H9 (cell line): Measurements from ENCODE around the gene CASP5. TPM values are rescaled to one million over a fixed set of nuclear protein-coding genes. Genes with fewer than 3 reads are reported as not detected.
"Not testable (repeated sequence)": the region's sequence is repeated elsewhere in the genome, so short reads cannot be mapped to it uniquely, and the experiment has no call there.

Experiments
- DNase-seq: peaks from one replicate; pipeline ENCODE4 v3.0.0-alpha.2; 2017
- H2AFZ ChIP-seq: one replicate; pipeline ENCODE4 v1.6.1; 2013; ENCODE audit warnings: mild to moderate bottlenecking, low read length, control low read depth, moderate library complexity
- H2AK5ac ChIP-seq: 2 replicates; pipeline ENCODE4 v1.6.1; 2013; ENCODE audit warnings: low read length, control low read depth, mixed read lengths; ENCODE audit not compliant: insufficient read length
- H2BK120ac ChIP-seq: one replicate; pipeline ENCODE4 v1.6.1; 2013; ENCODE audit warnings: low read depth, mild to moderate bottlenecking, low read length, control low read depth, inconsistent platforms; ENCODE audit not compliant: poor library complexity, severe bottlenecking
- H2BK12ac ChIP-seq: 2 replicates; pipeline ENCODE4 v1.6.1; 2013; ENCODE audit warnings: low read length, control low read depth, mixed read lengths, low read depth; ENCODE audit not compliant: insufficient read length
- H2BK15ac ChIP-seq: 2 replicates; pipeline ENCODE4 v1.6.1; 2013; ENCODE audit warnings: low read depth, low read length, control low read depth
- H2BK20ac ChIP-seq: one replicate; pipeline ENCODE4 v1.6.1; 2013; ENCODE audit warnings: low read depth, mild to moderate bottlenecking, low read length, control low read depth, inconsistent platforms; ENCODE audit not compliant: poor library complexity, severe bottlenecking
- H2BK5ac ChIP-seq: 2 replicates; pipeline ENCODE4 v1.6.1; 2013; ENCODE audit warnings: low read length, control low read depth, mixed read lengths; ENCODE audit not compliant: insufficient read length
- H3K14ac ChIP-seq: 2 replicates; pipeline ENCODE4 v1.6.1; 2013; ENCODE audit warnings: low read length, control low read depth; ENCODE audit not compliant: insufficient read depth
- H3K18ac ChIP-seq: 2 replicates; pipeline ENCODE4 v1.6.1; 2013; ENCODE audit warnings: low read depth, mild to moderate bottlenecking, mixed read lengths, low read length, control low read depth; ENCODE audit not compliant: insufficient read length
- H3K23ac ChIP-seq: 2 replicates; pipeline ENCODE4 v1.6.1; 2013; ENCODE audit warnings: low read length, control low read depth, mixed read lengths, low read depth; ENCODE audit not compliant: insufficient read length
- H3K23me2 ChIP-seq: 2 replicates; pipeline ENCODE4 v1.6.1; 2013; ENCODE audit warnings: low read depth, mild to moderate bottlenecking, mixed read lengths, low read length, control low read depth; ENCODE audit not compliant: insufficient read length, poor library complexity, severe bottlenecking
- H3K27ac ChIP-seq: 2 replicates; pipeline ENCODE4 v1.5.1; 2013; ENCODE audit warnings: low read length, control low read depth, mixed read lengths, low read depth; ENCODE audit not compliant: insufficient read length
- H3K27me3 ChIP-seq: 2 replicates; pipeline ENCODE4 v1.6.1; 2013; ENCODE audit warnings: low read length, control low read depth, inconsistent platforms; ENCODE audit not compliant: insufficient read depth
- H3K4ac ChIP-seq: 2 replicates; pipeline ENCODE4 v1.6.1; 2013; ENCODE audit warnings: low read depth, mild to moderate bottlenecking, control low read depth, inconsistent platforms, low read length, moderate library complexity
- H3K4me1 ChIP-seq: 2 replicates; pipeline ENCODE4 v1.6.1; 2013; ENCODE audit warnings: low read length, control low read depth, inconsistent platforms; ENCODE audit not compliant: insufficient read depth
- H3K4me2 ChIP-seq: 2 replicates; pipeline ENCODE4 v1.6.1; 2013; ENCODE audit warnings: low read length, control low read depth, mixed read lengths; ENCODE audit not compliant: insufficient read length, insufficient read depth
- H3K56ac ChIP-seq: 2 replicates; pipeline ENCODE4 v1.6.1; 2013; ENCODE audit warnings: low read depth, mild to moderate bottlenecking, mixed read lengths, low read length, control low read depth; ENCODE audit not compliant: insufficient read length
- H3K79me1 ChIP-seq: 2 replicates; pipeline ENCODE4 v1.6.1; 2013; ENCODE audit warnings: low read depth, mild to moderate bottlenecking, moderate library complexity, low read length, control low read depth, inconsistent platforms; ENCODE audit not compliant: insufficient read depth, poor library complexity, severe bottlenecking
- H3K79me2 ChIP-seq: 2 replicates; pipeline ENCODE4 v1.6.1; 2013; ENCODE audit warnings: low read length, control low read depth, inconsistent platforms; ENCODE audit not compliant: insufficient read depth
- H3K9ac ChIP-seq: 2 replicates; pipeline ENCODE4 v1.6.1; 2013; ENCODE audit warnings: low read length, control low read depth, mixed read lengths; ENCODE audit not compliant: insufficient read length; ENCODE audit errors: extremely low read depth
- H3K9me3 ChIP-seq: one replicate; pipeline ENCODE4 v1.6.1; 2013; ENCODE audit warnings: low read depth, low read length, inconsistent platforms; ENCODE audit not compliant: control insufficient read depth
- H3T11ph ChIP-seq: one replicate; pipeline ENCODE4 v1.6.1; 2013; ENCODE audit warnings: mild to moderate bottlenecking, low read length, control low read depth, inconsistent platforms
- H4K20me1 ChIP-seq: one replicate; pipeline ENCODE4 v1.6.1; 2013; ENCODE audit not compliant: control insufficient read depth, insufficient read length, insufficient read depth
- H4K5ac ChIP-seq: 2 replicates; pipeline ENCODE4 v1.6.1; 2013; ENCODE audit warnings: low read depth, mild to moderate bottlenecking, mixed read lengths, low read length, control low read depth; ENCODE audit not compliant: insufficient read length
- H4K8ac ChIP-seq: replicated peaks from 2 replicates; pipeline ENCODE4 v1.6.1; 2013; ENCODE audit warnings: low read length, control low read depth, mixed read lengths, low read depth; ENCODE audit not compliant: insufficient read length
- H4K91ac ChIP-seq: 2 replicates; pipeline ENCODE4 v1.6.1; 2013; ENCODE audit warnings: low read depth, mild to moderate bottlenecking, moderate library complexity, mixed read lengths, low read length, control low read depth; ENCODE audit not compliant: insufficient read length
- H3K27ac Mint-ChIP-seq, 3 experiments: 2 replicates in 2 of 3; 3 replicates in 1 of 3; pipeline ENCODE4 v1.8.0; 2020 to 2021; ENCODE audit warnings: mixed read lengths in 3 of 3, mild to moderate bottlenecking in 1 of 3, moderate library complexity in 1 of 3
- H3K27me3 Mint-ChIP-seq: 2 replicates; pipeline ENCODE4 v1.8.0; 2021; ENCODE audit warnings: low read depth, mild to moderate bottlenecking, moderate library complexity, mixed read lengths
- H3K36me3 Mint-ChIP-seq, 3 experiments: 2 replicates in 2 of 3; 3 replicates in 1 of 3; pipeline ENCODE4 v1.8.0; 2020 to 2021; ENCODE audit warnings: low read depth in 3 of 3, mixed read lengths in 3 of 3; ENCODE audit not compliant: insufficient read depth in 1 of 3
- H3K4me1 Mint-ChIP-seq, 2 experiments: 2 replicates each; pipeline ENCODE4 v1.8.0; 2020; ENCODE audit warnings: mixed read lengths in 2 of 2
- H3K4me3 Mint-ChIP-seq, 2 experiments: 2 replicates in 1 of 2; 3 replicates in 1 of 2; pipeline ENCODE4 v1.8.0; 2020 to 2021; ENCODE audit warnings: mild to moderate bottlenecking in 2 of 2, mixed read lengths in 2 of 2, moderate library complexity in 1 of 2
- H3K9me3 Mint-ChIP-seq, 2 experiments: 2 replicates in 1 of 2; 3 replicates in 1 of 2; pipeline ENCODE4 v1.8.0; 2020; ENCODE audit warnings: mild to moderate bottlenecking in 2 of 2, mixed read lengths in 2 of 2, moderate library complexity in 1 of 2
- CTCF ChIP-seq: fragments of 200-600 bp; sonication (generic); conservative IDR thresholded peaks from 3 replicates; pipeline ENCODE4 v1.8.0; 2021; ENCODE audit warnings: antibody characterized with exemption, mild to moderate bottlenecking
- WGBS: extraction: QIAGEN DNeasy Blood & Tissue Kit; methylation state at CpG from one replicate; pipeline ENCODE4 v1.1.7; 2013; ENCODE audit warnings: missing lambda C conversion rate, low lambda C conversion rate, mixed read lengths; ENCODE audit not compliant: insufficient read length; ENCODE audit errors: extremely low coverage; 5-methylcytosine and 5-hydroxymethylcytosine counted together
- long read RNA-seq: library from polyadenylated mRNA; unstranded; transcript quantifications from one replicate; pipeline ENCODE4 v2.0.0, GENCODE V29; 2020
- total RNA-seq: library from RNA; stranded (reverse); gene quantifications from 2 replicates; pipeline ENCODE4 v1.2.1, GENCODE V29; 2021

The CASP5 gene
- total RNA-seq, result not detected in 2 replicates
- long read RNA-seq, result 0 reads

- H3K9me3 Mint-ChIP-seq, result peaks cover 3 to 5% of the 10 kb centered on the region in 2 experiments; a peak in 3 of 5 replicates
- no peak within 1 kb of the TSS for H2AFZ ChIP-seq
- no peaks in the 10 kb centered on the region for H4K20me1 ChIP-seq
These were observed at the start of gene CASP5 for GRCh38 chr11:105023003-105023402. Gene CASP5, minus strand, starts transcription at chr11:105023168. Its CDS starts 32 bp downstream, at chr11:105023136.

GRCh38 chr11:105072080-105072479, 49.1 kb upstream of the CASP5 start:
- not testable (repeated sequence) for H3K4ac ChIP-seq, H2AFZ ChIP-seq, H4K91ac ChIP-seq, H3K27me3 ChIP-seq, H2BK15ac ChIP-seq, H3K9me3 ChIP-seq, H2BK120ac ChIP-seq, H3K23me2 ChIP-seq, H4K20me1 ChIP-seq, H3K4me1 ChIP-seq, H3K4me1 Mint-ChIP-seq, H3K56ac ChIP-seq, H2BK12ac ChIP-seq, H3K9ac ChIP-seq, H3K27ac Mint-ChIP-seq, H3K9me3 Mint-ChIP-seq, H3K36me3 Mint-ChIP-seq, H3K79me2 ChIP-seq, H4K5ac ChIP-seq, H2BK5ac ChIP-seq, H3K4me3 Mint-ChIP-seq, H3K79me1 ChIP-seq, H3K18ac ChIP-seq, H3K27ac ChIP-seq, DNase-seq, H3K14ac ChIP-seq, H3K23ac ChIP-seq, H3K4me2 ChIP-seq, H2BK20ac ChIP-seq, H3T11ph ChIP-seq, H3K27me3 Mint-ChIP-seq, H2AK5ac ChIP-seq, H4K8ac ChIP-seq
- no CpG with 5 or more reads among the region's 2 CpGs for WGBS

More at GRCh38 chr11:105023003-105023402, at the start of gene CASP5:
- Histone ChIP-seq H3K9ac (no peak within 1 kb of the TSS), H3K27me3 (no peaks in the 10 kb centered on the region), H3T11ph (no peak within 1 kb of the TSS), H4K91ac (no peak within 1 kb of the TSS), H4K5ac (no peak within 1 kb of the TSS), H3K56ac (no peak within 1 kb of the TSS), H3K9me3 (no peaks in the 10 kb centered on the region), H3K23me2 (no peaks in the 10 kb centered on the region), H3K18ac (no peak within 1 kb of the TSS), H2BK20ac (no peak within 1 kb of the TSS), H3K4me1 (no peaks in the 10 kb centered on the region), H3K14ac (no peak within 1 kb of the TSS), H3K27ac (no peak within 1 kb of the TSS), H4K8ac (no peak within 1 kb of the TSS), H3K4me2 (no peak within 1 kb of the TSS), H2BK5ac (no peak within 1 kb of the TSS), H3K23ac (no peak within 1 kb of the TSS), H2BK12ac (no peak within 1 kb of the TSS), H2BK15ac (no peak within 1 kb of the TSS), H2BK120ac (no peak within 1 kb of the TSS), H2AK5ac (no peak within 1 kb of the TSS), H3K4ac (no peak within 1 kb of the TSS), H3K79me2 (no peaks in the 10 kb centered on the region), H3K79me1 (no peaks in the 10 kb centered on the region)
- Mint-ChIP-seq H3K27me3 (no peaks in the 10 kb centered on the region), H3K4me3 (no peak within 1 kb of the TSS), H3K36me3 (peaks cover 2 to 4% (median 2%) of the 10 kb centered on the region in 3 experiments; a peak in 3 of 7 replicates), H3K27ac (no peak within 1 kb of the TSS), H3K4me1 (no peaks in the 10 kb centered on the region)
- DNase-seq, result no peak
- no peak for TF ChIP-seq CTCF
